Stomach (tissue), 4 donors: Measurements from ENCODE around the gene ZNF555.

ENCODE experiments used
- CTCF ChIP-seq, 7 experiments: fragments of 450-650 bp in 4 of 7; fragments of 200-600 bp in 3 of 7; sonication (generic) in 3 of 7; IDR thresholded peaks; one replicate each; pipeline ENCODE4 v1.5.1; 2016 to 2019; ENCODE audit warnings: antibody characterized with exemption in 7 of 7, control low read depth in 2 of 7, mild to moderate bottlenecking in 1 of 7
- EP300 ChIP-seq: sonication (generic); formaldehyde crosslinking; IDR thresholded peaks from one replicate; pipeline ENCODE4 v1.6.1; 2017; ENCODE audit warnings: antibody characterized with exemption
- POLR2A ChIP-seq, 4 donors: fragments of 450-650 bp; IDR thresholded peaks; one replicate each; pipeline ENCODE4 v1.6.1; 2016; ENCODE audit warnings: antibody characterized with exemption in 4 of 4, control low read depth in 2 of 4, mild to moderate bottlenecking in 1 of 4, moderate library complexity in 1 of 4
- POLR2AphosphoS5 ChIP-seq, 3 donors: sonication (generic); formaldehyde crosslinking; IDR thresholded peaks; one replicate each; pipeline ENCODE4 v1.6.1; 2016; ENCODE audit warnings: antibody characterized with exemption in 3 of 3

- TF ChIP-seq EP300 (no peak), CTCF (IDR thresholded peaks at IDR 0.05) (no peak), POLR2AphosphoS5 (IDR thresholded peaks at IDR 0.05) (no peak), POLR2A (IDR thresholded peaks at IDR 0.05) (no peak)
Observed at GRCh38 chr19:2795827-2796658, 45.2 kb upstream of the ZNF555 start.
